ENCODE measurements around the gene CYP27C1. TPM values are rescaled to one million over a fixed set of nuclear protein-coding genes. Genes with fewer than 3 reads are reported as not detected.
"Not testable (repeated sequence)": the region's sequence is repeated elsewhere in the genome, so short reads cannot be mapped to it uniquely, and the experiment has no call there.

The CYP27C1 gene
- total RNA-seq, 4 donors from 2014 or later, result 0.40 TPM; not detected in 3

GRCh38 chr2:127229555-127229954 is 9.5 kb upstream of the CYP27C1 start:
- peaks cover 0 to 6% of the 10 kb centered on the region in 2 donors for H3K4me1 ChIP-seq
- H3K9me3 ChIP-seq, result no peaks in the 10 kb centered on the region
- no peaks in the 10 kb centered on the region for H3K36me3 ChIP-seq
- no peaks in the 10 kb centered on the region for H3K27me3 ChIP-seq
- no peak overlapping the region for H3K27ac ChIP-seq
- H3K4me3 ChIP-seq (replicated peaks in 1 of 3), result no peak overlapping the region
- TF ChIP-seq, protein P1, sequence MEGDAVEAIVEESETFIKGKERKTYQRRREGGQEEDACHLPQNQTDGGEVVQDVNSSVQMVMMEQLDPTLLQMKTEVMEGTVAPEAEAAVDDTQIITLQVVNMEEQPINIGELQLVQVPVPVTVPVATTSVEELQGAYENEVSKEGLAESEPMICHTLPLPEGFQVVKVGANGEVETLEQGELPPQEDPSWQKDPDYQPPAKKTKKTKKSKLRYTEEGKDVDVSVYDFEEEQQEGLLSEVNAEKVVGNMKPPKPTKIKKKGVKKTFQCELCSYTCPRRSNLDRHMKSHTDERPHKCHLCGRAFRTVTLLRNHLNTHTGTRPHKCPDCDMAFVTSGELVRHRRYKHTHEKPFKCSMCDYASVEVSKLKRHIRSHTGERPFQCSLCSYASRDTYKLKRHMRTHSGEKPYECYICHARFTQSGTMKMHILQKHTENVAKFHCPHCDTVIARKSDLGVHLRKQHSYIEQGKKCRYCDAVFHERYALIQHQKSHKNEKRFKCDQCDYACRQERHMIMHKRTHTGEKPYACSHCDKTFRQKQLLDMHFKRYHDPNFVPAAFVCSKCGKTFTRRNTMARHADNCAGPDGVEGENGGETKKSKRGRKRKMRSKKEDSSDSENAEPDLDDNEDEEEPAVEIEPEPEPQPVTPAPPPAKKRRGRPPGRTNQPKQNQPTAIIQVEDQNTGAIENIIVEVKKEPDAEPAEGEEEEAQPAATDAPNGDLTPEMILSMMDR (IDR thresholded peaks at IDR 0.05), result no peak
- TF ChIP-seq POLR2A (IDR thresholded peaks at IDR 0.05), result no peak
- DNase-seq, result no peak
- intact Hi-C loops (cut with DNase I), result no loop called here
- 92 to 96% methylated on average over 4 of the region's 4 CpGs for WGBS, 2 donors

- Histone ChIP-seq H3K27ac (no peak overlapping the region), H3K27me3 (no peaks in the 10 kb centered on the region), H3K4me3 (replicated peaks in 1 of 3) (no peak overlapping the region), H3K4me1 (peaks cover 0 to 6% of the 10 kb centered on the region in 2 donors), H3K36me3 (no peaks in the 10 kb centered on the region), H3K9me3 (no peaks in the 10 kb centered on the region)
- intact Hi-C loops (cut with DNase I), result no loop called here
- no peak for TF ChIP-seq POLR2A (IDR thresholded peaks at IDR 0.05)
- TF ChIP-seq, protein P1 (IDR thresholded peaks at IDR 0.05), result no peak
- WGBS, 2 donors, result 70 to 77% methylated on average over 5 of the region's 5 CpGs
- no peak for DNase-seq
Observed at GRCh38 chr2:127228102-127228501, 8.0 kb upstream of the CYP27C1 start.

DNA sequence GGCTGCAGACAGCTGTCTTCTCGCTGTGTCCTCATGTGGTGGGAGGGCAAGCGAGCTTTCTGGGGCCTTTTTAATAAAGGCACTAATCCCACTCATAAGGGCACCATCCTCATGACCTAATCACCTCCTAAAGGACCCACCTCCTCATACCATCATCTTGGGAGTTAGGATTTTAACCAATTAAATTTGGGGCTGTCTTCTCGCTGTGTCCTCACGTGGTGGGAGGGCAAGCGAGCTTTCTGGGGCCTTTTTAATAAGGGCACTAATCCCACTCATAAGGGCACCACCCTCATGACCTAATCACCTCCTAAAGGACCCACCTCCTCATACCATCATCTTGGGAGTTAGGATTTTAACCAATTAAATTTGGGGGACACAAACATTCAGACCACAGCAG is 7.2 kb upstream of the CYP27C1 start:
- WGBS, 2 donors, result 95 to 96% methylated on average over 5 of the region's 5 CpGs
- H3K36me3 ChIP-seq; H3K9me3 ChIP-seq; DNase-seq; H3K4me3 ChIP-seq (replicated peaks in 1 of 3); H3K4me1 ChIP-seq; H3K27me3 ChIP-seq; H3K27ac ChIP-seq; intact Hi-C loops (cut with DNase I): not testable (repeated sequence)

- intact Hi-C loops (cut with DNase I), result no loop called here
- no peak overlapping the region for H3K27ac ChIP-seq
- no peaks in the 10 kb centered on the region for H3K27me3 ChIP-seq
- TF ChIP-seq POLR2A (IDR thresholded peaks at IDR 0.05), result no peak
- TF ChIP-seq, protein P1 (IDR thresholded peaks at IDR 0.05), result no peak
- H3K4me1 ChIP-seq, result peaks cover 0 to 6% of the 10 kb centered on the region in 2 donors
- no peaks in the 10 kb centered on the region for H3K9me3 ChIP-seq
- no peaks in the 10 kb centered on the region for H3K36me3 ChIP-seq
- DNase-seq, result peak; percentile 17 to 24
- H3K4me3 ChIP-seq (replicated peaks in 1 of 3), result no peak overlapping the region
- WGBS, 2 donors, result 13 to 18% methylated on average over 10 of the region's 10 CpGs
Observed at GRCh38 chr2:127226520-127227263, 6.6 kb upstream of the CYP27C1 start.

GRCh38 chr2:127226132-127226519 is 6.0 kb upstream of the CYP27C1 start:
- DNase-seq, result no peak
- Histone ChIP-seq H3K4me1 (peaks cover 0 to 6% of the 10 kb centered on the region in 2 donors), H3K4me3 (replicated peaks in 1 of 3) (no peak overlapping the region), H3K36me3 (no peaks in the 10 kb centered on the region), H3K27ac (no peak overlapping the region), H3K27me3 (no peaks in the 10 kb centered on the region), H3K9me3 (no peaks in the 10 kb centered on the region)
- intact Hi-C loops (cut with DNase I), result no loop called here
- TF ChIP-seq, protein P1 (IDR thresholded peaks at IDR 0.05), result no peak
- TF ChIP-seq POLR2A (IDR thresholded peaks at IDR 0.05), result no peak
- WGBS, 2 donors, result 74 to 79% methylated on average over 9 of the region's 9 CpGs

Data from thyroid gland (tissue), 4 donors.